H1 (cell line): Measurements from ENCODE around the gene CFAP221. TPM values are rescaled to one million over a fixed set of nuclear protein-coding genes. Genes with fewer than 3 reads are reported as not detected.

Experiments
- CTCF ChIA-PET: fragments of 300-600 bp; sonication (Branson Sonifier 250); formaldehyde crosslinking; loops from one replicate; lab custom pipeline; 2021; ENCODE audit not compliant: partially characterized antibody; lab: Charles Lee
- POLR2A ChIA-PET: fragments of 300-600 bp; sonication (Branson Sonifier 250); formaldehyde crosslinking; loops from one replicate; lab custom pipeline; 2021; ENCODE audit warnings: inconsistent platforms; ENCODE audit not compliant: partially characterized antibody; lab: Charles Lee
- DNase-seq, 2 experiments: peaks; one replicate each; pipeline versions ENCODE4 v3.0.0 to v3.0.0-alpha.2; 2010 to 2022; ENCODE audit warnings: low spot score in 2 of 2, low read depth in 1 of 2, mixed read lengths in 1 of 2
- FAIRE-seq: peaks from 2 replicates; lab custom pipeline; 2011; peaks lifted over from hg19 to GRCh38; lab: Jason Lieb, UNC
- H2AFZ ChIP-seq: 2 replicates; pipeline ENCODE4 v1.8.1; 2012; ENCODE audit warnings: low read length, inconsistent platforms
- H2AK5ac ChIP-seq: 2 replicates; pipeline ENCODE4 v1.6.1; 2013; ENCODE audit warnings: low read depth, low read length
- H2BK120ac ChIP-seq: replicated peaks from 2 replicates; pipeline ENCODE3; 2013; ENCODE audit warnings: low read depth, low read length, inconsistent platforms
- H2BK12ac ChIP-seq: 2 replicates; pipeline ENCODE4 v1.6.1; 2013; ENCODE audit warnings: low read depth, low read length
- H2BK15ac ChIP-seq: 2 replicates; pipeline ENCODE4 v1.6.1; 2013; ENCODE audit warnings: low read length
- H2BK20ac ChIP-seq: 2 replicates; pipeline ENCODE4 v1.6.1; 2013; ENCODE audit warnings: low read length
- H2BK5ac ChIP-seq: 2 replicates; pipeline ENCODE4 v1.6.1; 2013; ENCODE audit warnings: low read depth, low read length
- H3K14ac ChIP-seq: 2 replicates; pipeline ENCODE4 v1.6.1; 2013; ENCODE audit warnings: inconsistent platforms; ENCODE audit not compliant: insufficient read length
- H3K18ac ChIP-seq: 2 replicates; pipeline ENCODE4 v1.6.1; 2013; ENCODE audit warnings: low read length; ENCODE audit errors: extremely low read depth
- H3K23ac ChIP-seq: 2 replicates; pipeline ENCODE4 v1.6.1; 2013; ENCODE audit warnings: inconsistent platforms; ENCODE audit not compliant: insufficient read length
- H3K23me2 ChIP-seq: 2 replicates; pipeline ENCODE4 v1.6.1; 2013; ENCODE audit warnings: low read depth, low read length
- H3K27ac ChIP-seq: 2 replicates; pipeline ENCODE4 v1.6.1; 2011; ENCODE audit warnings: low read depth, low read length, inconsistent platforms
- H3K27me3 ChIP-seq, 4 experiments: replicated peaks in 1 of 4; 1 replicate in 1 of 4; 2 replicates in 3 of 4; pipeline versions ENCODE4 v1.6.1 to v1.8.1; 2011 to 2013; ENCODE audit warnings: low read length in 3 of 4, mild to moderate bottlenecking in 3 of 4, inconsistent platforms in 2 of 4, mixed read lengths in 2 of 4, moderate library complexity in 1 of 4; ENCODE audit not compliant: control insufficient read depth in 3 of 4, insufficient read depth in 3 of 4; ENCODE audit errors: extremely low read depth in 1 of 4
- H3K36me3 ChIP-seq, 4 experiments: 2 replicates each; pipeline versions ENCODE4 v1.6.1 to v1.8.1; 2011 to 2013; ENCODE audit warnings: mild to moderate bottlenecking in 4 of 4, low read length in 3 of 4, moderate library complexity in 2 of 4, control low read depth in 1 of 4, inconsistent platforms in 1 of 4; ENCODE audit not compliant: insufficient read depth in 4 of 4, control insufficient read depth in 2 of 4
- H3K4ac ChIP-seq: replicated peaks from 2 replicates; pipeline ENCODE3; 2013; ENCODE audit warnings: low read length, low read depth, mixed read lengths, inconsistent platforms; ENCODE audit not compliant: insufficient read length
- H3K4me1 ChIP-seq, 4 experiments: replicated peaks in 1 of 4; 1 replicate in 1 of 4; 2 replicates in 3 of 4; pipeline versions ENCODE4 v1.6.1 to v1.8.1; 2011 to 2013; ENCODE audit warnings: low read length in 3 of 4, inconsistent platforms in 2 of 4, mixed read lengths in 1 of 4; ENCODE audit not compliant: insufficient read depth in 4 of 4, control insufficient read depth in 3 of 4
- H3K4me2 ChIP-seq, 2 experiments: 2 replicates each; pipeline versions ENCODE4 v1.6.1 to v1.8.1; 2011 to 2013; ENCODE audit warnings: low read depth in 2 of 2, low read length in 2 of 2, control low read depth in 1 of 2, inconsistent platforms in 1 of 2, mild to moderate bottlenecking in 1 of 2; ENCODE audit not compliant: insufficient read depth in 1 of 2
- H3K4me3 ChIP-seq, 4 experiments: fragments of 200-600, 300-600 bp in 1 of 4; sonication (generic), shearing (Covaris generic), sonication (Bioruptor Twin) in 1 of 4; 2 replicates each; pipeline versions ENCODE4 v1.5.1 to v1.8.1; 2011 to 2016; ENCODE audit warnings: low read length in 4 of 4, low read depth in 3 of 4, control low read depth in 2 of 4, inconsistent platforms in 2 of 4, mild to moderate bottlenecking in 2 of 4, mixed read lengths in 1 of 4, moderate library complexity in 1 of 4; ENCODE audit not compliant: insufficient read depth in 2 of 4; ENCODE audit errors: extremely low read depth in 1 of 4
- H3K56ac ChIP-seq: replicated peaks from 2 replicates; pipeline ENCODE3; 2013; ENCODE audit warnings: low read depth, mild to moderate bottlenecking, mixed read lengths, low read length, inconsistent platforms; ENCODE audit not compliant: insufficient read length
- H3K79me1 ChIP-seq: 2 replicates; pipeline ENCODE4 v1.6.1; 2013; ENCODE audit warnings: low read depth, low read length, control low read depth
- H3K79me2 ChIP-seq, 2 experiments: 2 replicates each; pipeline versions ENCODE4 v1.6.1 to v1.8.1; 2012 to 2013; ENCODE audit warnings: low read length in 2 of 2, mild to moderate bottlenecking in 2 of 2, inconsistent platforms in 1 of 2; ENCODE audit not compliant: insufficient read depth in 2 of 2, control insufficient read depth in 1 of 2
- H3K9ac ChIP-seq, 4 experiments: replicated peaks in 1 of 4; 1 replicate in 1 of 4; 2 replicates in 3 of 4; pipeline versions ENCODE4 v1.6.1 to v1.8.1; 2011 to 2013; ENCODE audit warnings: low read depth in 3 of 4, low read length in 3 of 4, control low read depth in 2 of 4, mild to moderate bottlenecking in 2 of 4, moderate library complexity in 2 of 4, inconsistent platforms in 1 of 4; ENCODE audit errors: extremely low read depth in 1 of 4
- H3K9me3 ChIP-seq, 2 experiments: 2 replicates each; pipeline versions ENCODE4 v1.6.1 to v1.8.1; 2012 to 2013; ENCODE audit warnings: mild to moderate bottlenecking in 2 of 2, moderate library complexity in 2 of 2, control low read depth in 1 of 2, inconsistent platforms in 1 of 2, low read depth in 1 of 2, low read length in 1 of 2, mixed read lengths in 1 of 2; ENCODE audit not compliant: insufficient read depth in 2 of 2
- H4K20me1 ChIP-seq, 2 experiments: replicated peaks in 1 of 2; 2 replicates each; pipeline versions ENCODE3 to v1.8.1; 2011 to 2013; ENCODE audit warnings: inconsistent platforms in 2 of 2, low read length in 2 of 2, mild to moderate bottlenecking in 1 of 2; ENCODE audit not compliant: insufficient read depth in 2 of 2, control insufficient read depth in 1 of 2
- H4K5ac ChIP-seq: 2 replicates; pipeline ENCODE4 v1.6.1; 2013; ENCODE audit warnings: low read length, low read depth, mixed read lengths, inconsistent platforms; ENCODE audit not compliant: insufficient read length
- H4K8ac ChIP-seq: 2 replicates; pipeline ENCODE4 v1.8.0; 2013; ENCODE audit warnings: mild to moderate bottlenecking, moderate library complexity, low read length, inconsistent platforms; ENCODE audit not compliant: insufficient read depth; ENCODE audit errors: extremely low read depth
- H4K91ac ChIP-seq: replicated peaks from 2 replicates; pipeline ENCODE3; 2013; ENCODE audit warnings: low read length, mixed read lengths, inconsistent platforms; ENCODE audit not compliant: insufficient read length
- CBX8 ChIP-seq: fragments of 300-800, 300-1000 bp; sonication (generic); IDR thresholded peaks from 2 replicates; pipeline ENCODE4 v1.7.1; 2016; ENCODE audit warnings: low read depth, low read length, borderline replicate concordance
- FOSL1 ChIP-seq: IDR thresholded peaks from 2 replicates; pipeline ENCODE4 v1.6.1; 2011; ENCODE audit warnings: mild to moderate bottlenecking, low read depth, low read length, moderate library complexity; ENCODE audit not compliant: insufficient read depth
- GABPA ChIP-seq: IDR thresholded peaks from 2 replicates; pipeline ENCODE4 v1.6.1; 2011; ENCODE audit warnings: mild to moderate bottlenecking, low read length, moderate library complexity, borderline replicate concordance; ENCODE audit not compliant: insufficient read depth
- HDAC6 ChIP-seq: IDR thresholded peaks from one replicate; pipeline ENCODE4 v1.7.1; 2012; ENCODE audit warnings: low read depth, mild to moderate bottlenecking, inconsistent platforms, low read length, moderate library complexity
- RAD21 ChIP-seq, 2 experiments: IDR thresholded peaks in 1 of 2; conservative IDR thresholded peaks in 1 of 2; 2 replicates each; pipeline ENCODE4 v1.6.1; 2011; ENCODE audit warnings: low read depth in 2 of 2, low read length in 2 of 2, improper control_type of control experiment in 1 of 2, inconsistent platforms in 1 of 2, mild to moderate bottlenecking in 1 of 2, moderate library complexity in 1 of 2
- SIX5 ChIP-seq: IDR thresholded peaks from 2 replicates; pipeline ENCODE4 v1.6.1; 2011; ENCODE audit warnings: mild to moderate bottlenecking, low read depth, low read length
- TCF12 ChIP-seq: IDR thresholded peaks from 2 replicates; pipeline ENCODE4 v1.6.1; 2011; ENCODE audit warnings: low read depth, mild to moderate bottlenecking, low read length
- YY1 ChIP-seq: IDR thresholded peaks from 2 replicates; pipeline ENCODE4 v1.6.1; 2011; ENCODE audit warnings: low read depth, mild to moderate bottlenecking, low read length
- WGBS, 2 experiments: shearing (Covaris generic) in 1 of 2; methylation state at CpG; one replicate each; pipeline versions ENCODE4 v1.1.6 to v1.1.7; 2013 to 2015; ENCODE audit warnings: low lambda C conversion rate in 2 of 2, mixed read lengths in 2 of 2, inconsistent platforms in 1 of 2, low coverage in 1 of 2, missing lambda C conversion rate in 1 of 2; ENCODE audit not compliant: insufficient replicate concordance in 2 of 2, insufficient coverage in 1 of 2, insufficient read length in 1 of 2; ENCODE audit errors: extremely low coverage in 1 of 2, missing lambda C conversion rate in 1 of 2; 5-methylcytosine and 5-hydroxymethylcytosine counted together
- polyA plus RNA-seq, 7 experiments: library from polyadenylated mRNA; depleted of rRNA in 3 of 7; stranded (reverse) in 5 of 7; unstranded in 2 of 7; fragments of >200 nt in 5 of 7; fragments of 200-250 nt in 2 of 7; gene quantifications; 1 replicate in 5 of 7; 2 replicates in 1 of 7; 4 replicates in 1 of 7; pipeline versions ENCODE4 v1.2.1 to v1.2.3, GENCODE V29; 2011 to 2013; ENCODE audit warnings: missing spikeins in 2 of 7, mixed read lengths in 2 of 7
- total RNA-seq: library from RNA; stranded (reverse); fragmentation: NEBNext Ultra II Directional; extraction: Animal tissue kit (Norgen Biotek cat#: 25700); gene quantifications from 2 replicates; pipeline ENCODE4 v1.2.1, GENCODE V29; 2021

CFAP221 gene
- total and polyA plus RNA-seq, 2 of the 8 experiments (the other 6 are each of a cell fraction or from before 2014, with no cell fraction given): 0.14 to 0.71 TPM

DNA sequence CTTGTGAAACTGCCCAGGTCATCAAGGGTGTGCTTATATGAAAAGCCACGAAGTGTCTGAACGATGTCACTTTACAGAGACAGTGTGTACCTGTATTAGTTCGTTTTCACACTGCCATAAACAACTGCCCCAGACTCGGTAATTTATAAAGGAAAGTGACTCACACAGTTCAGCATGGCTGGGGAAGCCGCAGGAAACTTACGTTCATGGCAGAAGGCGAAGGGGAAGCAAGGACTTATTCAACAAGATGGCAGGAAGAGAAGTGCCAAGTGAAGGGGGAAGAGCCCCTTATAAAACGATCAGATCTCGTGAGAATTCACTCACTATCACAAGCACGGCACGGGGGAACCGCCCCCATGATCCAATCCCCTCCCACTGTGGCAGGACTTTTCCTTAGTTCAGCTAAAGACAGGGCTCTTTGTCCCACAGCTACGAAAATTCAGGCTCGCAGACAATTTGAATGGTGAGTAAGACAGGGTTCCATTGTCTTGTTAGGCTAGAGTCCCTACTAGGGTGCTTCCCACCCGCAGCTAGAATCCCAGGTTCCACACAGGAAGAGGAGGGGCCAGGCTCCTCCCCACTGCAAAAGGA is 154.9 kb downstream of the CFAP221 start:
- FAIRE-seq (no peak), DNase-seq (no peak)
- Histone ChIP-seq H3K4me1 (peaks cover 25 to 55% (median 30%) of the 10 kb centered on the region in 4 experiments), H3K23ac (no peak overlapping the region), H3K27me3 (no peaks in the 10 kb centered on the region), H3K36me3 (no peaks in the 10 kb centered on the region; a peak in 1 of 8 replicates), H3K9me3 (no peaks in the 10 kb centered on the region), H3K4ac (no peak overlapping the region), H3K23me2 (peaks cover 2% of the 10 kb centered on the region), H2AK5ac (peak overlapping the region; percentile 24; the same call in 1 of the 2 replicates), H3K9ac (no peak overlapping the region), H4K20me1 (peaks cover 0 to under 1% of the 10 kb centered on the region in 2 experiments), H4K91ac (no peak overlapping the region), H2BK20ac (peak overlapping the region; percentile 51), H3K18ac (peak overlapping the region; percentile 68), H2BK15ac (peak overlapping the region; percentile 31; the same call in 1 of the 2 replicates), H3K56ac (no peak overlapping the region), H4K5ac (no peak overlapping the region), H2BK12ac (0 out of 2 replicates have a peak overlapping the region, but pooled peaks have one; percentile 29), H3K79me2 (no peaks in the 10 kb centered on the region), H4K8ac (no peak overlapping the region), H3K4me3 (peak overlapping the region in 1 of 4 experiments; percentile 30; a peak in 1 of 8 replicates), H3K4me2 (peak overlapping the region; percentile 36 to 51; a peak in 2 of 4 replicates), H3K14ac (no peak overlapping the region), H2BK120ac (peak overlapping the region; percentile 7), H3K27ac (0 out of 2 replicates have a peak overlapping the region, but pooled peaks have one; percentile 10), H2BK5ac (peak overlapping the region; percentile 96; the same call in 1 of the 2 replicates), H3K79me1 (no peaks in the 10 kb centered on the region), H2AFZ (no peak overlapping the region)
- 58% methylated on average over 15 of the region's 15 CpGs; no CpG with 5 or more reads in 1 of the 2 experiments for WGBS, 2 experiments
- CTCF ChIA-PET: interaction anchor here (1.1 to 1.8 kb wide), 2 partner anchors 8 to 17 kb away, joined by 3 to 7 read pairs; no protein-coding TSS in a partner anchor
- TF ChIP-seq GABPA (no peak), RAD21 (IDR thresholded peaks at IDR 0.05 in 1 of 2, conservative IDR thresholded peaks at IDR 0.05 in 1 of 2; ENCODE audit: low read depth in 2 of 2, low read length in 2 of 2) (no peak), SIX5 (no peak), FOSL1 (no peak), HDAC6 (no peak), TCF12 (no peak), YY1 (no peak), CBX8 (no peak)
- POLR2A ChIA-PET: interaction anchor here (0.8 to 1.0 kb wide), 2 partner anchors 18 to 20 kb away, joined by 3 read pairs; no protein-coding TSS in a partner anchor
